ENCODE data around the gene SORCS1. TPM values are rescaled to one million over a fixed set of nuclear protein-coding genes. Genes with fewer than 3 reads are reported as not detected.

SORCS1 gene
- total and polyA plus RNA-seq, 4 donors, result 0.08 to 0.21 (median 0.09) TPM; not detected in 1

DNA sequence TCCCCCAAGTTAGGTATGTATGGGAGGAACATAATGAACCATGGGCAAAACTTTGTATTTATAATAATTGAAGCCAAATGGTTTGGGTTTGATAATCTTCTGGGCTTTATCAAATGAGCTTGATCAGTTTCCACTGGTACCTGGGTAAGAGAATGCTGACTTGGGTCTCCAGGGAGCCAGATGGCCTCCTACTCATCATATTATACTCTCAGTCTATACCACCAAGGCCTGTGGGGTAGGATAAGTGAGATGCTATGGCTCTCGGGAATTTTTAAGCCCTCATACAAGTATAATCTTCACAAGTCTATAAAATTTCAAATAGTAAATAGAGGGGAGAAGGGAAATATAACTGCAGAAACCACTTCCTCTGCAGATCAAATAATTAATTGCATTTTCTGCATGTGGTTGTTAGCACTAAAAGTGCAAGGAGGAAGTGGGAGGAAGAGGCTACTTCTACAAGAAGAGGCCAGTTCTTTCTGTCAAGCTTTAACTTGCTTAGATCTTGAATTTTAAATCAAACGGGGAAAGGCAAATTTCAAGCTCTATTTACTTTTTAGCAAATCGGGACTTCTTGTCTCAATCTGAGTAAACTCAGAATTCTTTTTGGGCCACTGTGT is 349.0 kb downstream of the SORCS1 start:
- TF ChIP-seq, protein P1, sequence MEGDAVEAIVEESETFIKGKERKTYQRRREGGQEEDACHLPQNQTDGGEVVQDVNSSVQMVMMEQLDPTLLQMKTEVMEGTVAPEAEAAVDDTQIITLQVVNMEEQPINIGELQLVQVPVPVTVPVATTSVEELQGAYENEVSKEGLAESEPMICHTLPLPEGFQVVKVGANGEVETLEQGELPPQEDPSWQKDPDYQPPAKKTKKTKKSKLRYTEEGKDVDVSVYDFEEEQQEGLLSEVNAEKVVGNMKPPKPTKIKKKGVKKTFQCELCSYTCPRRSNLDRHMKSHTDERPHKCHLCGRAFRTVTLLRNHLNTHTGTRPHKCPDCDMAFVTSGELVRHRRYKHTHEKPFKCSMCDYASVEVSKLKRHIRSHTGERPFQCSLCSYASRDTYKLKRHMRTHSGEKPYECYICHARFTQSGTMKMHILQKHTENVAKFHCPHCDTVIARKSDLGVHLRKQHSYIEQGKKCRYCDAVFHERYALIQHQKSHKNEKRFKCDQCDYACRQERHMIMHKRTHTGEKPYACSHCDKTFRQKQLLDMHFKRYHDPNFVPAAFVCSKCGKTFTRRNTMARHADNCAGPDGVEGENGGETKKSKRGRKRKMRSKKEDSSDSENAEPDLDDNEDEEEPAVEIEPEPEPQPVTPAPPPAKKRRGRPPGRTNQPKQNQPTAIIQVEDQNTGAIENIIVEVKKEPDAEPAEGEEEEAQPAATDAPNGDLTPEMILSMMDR (IDR thresholded peaks at IDR 0.05; ENCODE audit: low read depth, low read length, missing input control), result no peak
- TF ChIP-seq SP1 (IDR thresholded peaks at IDR 0.05), result no peak
- no peak for TF ChIP-seq YY1 (IDR thresholded peaks at IDR 0.05)
- no peak for TF ChIP-seq FOXA2 (IDR thresholded peaks at IDR 0.05)
- TF ChIP-seq, protein P2, sequence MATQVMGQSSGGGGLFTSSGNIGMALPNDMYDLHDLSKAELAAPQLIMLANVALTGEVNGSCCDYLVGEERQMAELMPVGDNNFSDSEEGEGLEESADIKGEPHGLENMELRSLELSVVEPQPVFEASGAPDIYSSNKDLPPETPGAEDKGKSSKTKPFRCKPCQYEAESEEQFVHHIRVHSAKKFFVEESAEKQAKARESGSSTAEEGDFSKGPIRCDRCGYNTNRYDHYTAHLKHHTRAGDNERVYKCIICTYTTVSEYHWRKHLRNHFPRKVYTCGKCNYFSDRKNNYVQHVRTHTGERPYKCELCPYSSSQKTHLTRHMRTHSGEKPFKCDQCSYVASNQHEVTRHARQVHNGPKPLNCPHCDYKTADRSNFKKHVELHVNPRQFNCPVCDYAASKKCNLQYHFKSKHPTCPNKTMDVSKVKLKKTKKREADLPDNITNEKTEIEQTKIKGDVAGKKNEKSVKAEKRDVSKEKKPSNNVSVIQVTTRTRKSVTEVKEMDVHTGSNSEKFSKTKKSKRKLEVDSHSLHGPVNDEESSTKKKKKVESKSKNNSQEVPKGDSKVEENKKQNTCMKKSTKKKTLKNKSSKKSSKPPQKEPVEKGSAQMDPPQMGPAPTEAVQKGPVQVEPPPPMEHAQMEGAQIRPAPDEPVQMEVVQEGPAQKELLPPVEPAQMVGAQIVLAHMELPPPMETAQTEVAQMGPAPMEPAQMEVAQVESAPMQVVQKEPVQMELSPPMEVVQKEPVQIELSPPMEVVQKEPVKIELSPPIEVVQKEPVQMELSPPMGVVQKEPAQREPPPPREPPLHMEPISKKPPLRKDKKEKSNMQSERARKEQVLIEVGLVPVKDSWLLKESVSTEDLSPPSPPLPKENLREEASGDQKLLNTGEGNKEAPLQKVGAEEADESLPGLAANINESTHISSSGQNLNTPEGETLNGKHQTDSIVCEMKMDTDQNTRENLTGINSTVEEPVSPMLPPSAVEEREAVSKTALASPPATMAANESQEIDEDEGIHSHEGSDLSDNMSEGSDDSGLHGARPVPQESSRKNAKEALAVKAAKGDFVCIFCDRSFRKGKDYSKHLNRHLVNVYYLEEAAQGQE (IDR thresholded peaks at IDR 0.05), result no peak
- TF ChIP-seq HNF4A (conservative IDR thresholded peaks at IDR 0.05), result no peak
- TF ChIP-seq RXRA (IDR thresholded peaks at IDR 0.05), result no peak
- TF ChIP-seq, protein P3, sequence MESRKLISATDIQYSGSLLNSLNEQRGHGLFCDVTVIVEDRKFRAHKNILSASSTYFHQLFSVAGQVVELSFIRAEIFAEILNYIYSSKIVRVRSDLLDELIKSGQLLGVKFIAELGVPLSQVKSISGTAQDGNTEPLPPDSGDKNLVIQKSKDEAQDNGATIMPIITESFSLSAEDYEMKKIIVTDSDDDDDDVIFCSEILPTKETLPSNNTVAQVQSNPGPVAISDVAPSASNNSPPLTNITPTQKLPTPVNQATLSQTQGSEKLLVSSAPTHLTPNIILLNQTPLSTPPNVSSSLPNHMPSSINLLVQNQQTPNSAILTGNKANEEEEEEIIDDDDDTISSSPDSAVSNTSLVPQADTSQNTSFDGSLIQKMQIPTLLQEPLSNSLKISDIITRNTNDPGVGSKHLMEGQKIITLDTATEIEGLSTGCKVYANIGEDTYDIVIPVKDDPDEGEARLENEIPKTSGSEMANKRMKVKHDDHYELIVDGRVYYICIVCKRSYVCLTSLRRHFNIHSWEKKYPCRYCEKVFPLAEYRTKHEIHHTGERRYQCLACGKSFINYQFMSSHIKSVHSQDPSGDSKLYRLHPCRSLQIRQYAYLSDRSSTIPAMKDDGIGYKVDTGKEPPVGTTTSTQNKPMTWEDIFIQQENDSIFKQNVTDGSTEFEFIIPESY (IDR thresholded peaks at IDR 0.05), result no peak
- TF ChIP-seq EGR1 (IDR thresholded peaks at IDR 0.05; ENCODE audit: low read depth in 2 of 2), result no peak
- no peak for TF ChIP-seq TAF1 (conservative IDR thresholded peaks at IDR 0.05)
- no peak for TF ChIP-seq NR2F2 (IDR thresholded peaks at IDR 0.05)
- TF ChIP-seq GABPA (IDR thresholded peaks at IDR 0.05 in 1 of 2, conservative IDR thresholded peaks at IDR 0.05 in 1 of 2), result no peak
- TF ChIP-seq, protein P4, sequence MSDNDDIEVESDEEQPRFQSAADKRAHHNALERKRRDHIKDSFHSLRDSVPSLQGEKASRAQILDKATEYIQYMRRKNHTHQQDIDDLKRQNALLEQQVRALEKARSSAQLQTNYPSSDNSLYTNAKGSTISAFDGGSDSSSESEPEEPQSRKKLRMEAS (IDR thresholded peaks at IDR 0.05), result no peak

DNA sequence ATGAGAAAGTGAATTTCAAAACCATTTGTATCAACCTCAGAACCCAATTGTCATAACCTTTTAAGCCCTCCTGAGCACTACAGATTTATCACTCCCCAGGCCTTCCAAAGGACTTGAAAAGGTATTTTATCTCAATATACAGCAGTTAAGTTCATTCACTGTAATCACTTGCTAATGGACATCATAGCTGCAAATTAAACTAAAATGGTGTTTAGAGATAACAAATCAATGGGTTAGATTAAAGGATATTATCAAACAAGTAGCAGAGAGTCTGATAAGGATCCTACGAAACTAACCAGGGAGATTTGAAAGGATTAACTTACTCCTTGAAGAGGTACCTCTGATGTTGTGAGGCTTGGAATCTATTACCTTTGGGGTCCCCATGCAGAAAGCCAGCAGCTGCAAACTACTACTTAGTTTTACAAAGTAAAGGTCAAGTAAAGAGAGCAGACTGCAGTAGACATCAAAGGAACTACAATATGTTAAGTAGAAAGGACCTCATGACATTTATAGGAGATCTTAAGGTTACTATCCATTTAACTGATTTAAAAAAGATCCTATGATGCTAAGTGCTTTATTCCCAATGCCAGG is 359.4 kb downstream of the SORCS1 start:
- Histone ChIP-seq H3K9ac (ENCODE audit: low read depth in 1 of 2, low read length in 2 of 2) (no peak overlapping the region), H3K27me3 (ENCODE audit: control insufficient read depth in 4 of 4, insufficient read depth in 4 of 4, low read length in 3 of 4) (no peaks in the 10 kb centered on the region), H3K36me3 (ENCODE audit: control insufficient read depth in 4 of 4, insufficient read depth in 3 of 4, low read depth in 1 of 4, low read length in 3 of 4) (no peaks in the 10 kb centered on the region), H3K4me1 (ENCODE audit: control insufficient read depth in 4 of 4, insufficient read depth in 4 of 4, low read length in 3 of 4) (no peaks in the 10 kb centered on the region), H3K9me3 (ENCODE audit: control insufficient read depth in 4 of 4, low read length in 3 of 4) (no peaks in the 10 kb centered on the region), H3K4me3 (ENCODE audit: low read depth in 1 of 3, low read length in 3 of 3) (no peak overlapping the region), H3K27ac (ENCODE audit: low read depth in 1 of 2, low read length in 2 of 2) (no peak overlapping the region)
- DNase-seq (ENCODE audit: low spot score), result no peak
- 57% methylated on average over 1 of the region's 1 CpG for WGBS
- no peak for TF ChIP-seq HNF4A (conservative IDR thresholded peaks at IDR 0.05)
- TF ChIP-seq, protein P1 (IDR thresholded peaks at IDR 0.05; ENCODE audit: low read depth, low read length, missing input control), result no peak
- TF ChIP-seq HNF4G (IDR thresholded peaks at IDR 0.05), result no peak
- TF ChIP-seq FOXA1 (IDR thresholded peaks at IDR 0.05), result no peak
- TF ChIP-seq, protein P5, sequence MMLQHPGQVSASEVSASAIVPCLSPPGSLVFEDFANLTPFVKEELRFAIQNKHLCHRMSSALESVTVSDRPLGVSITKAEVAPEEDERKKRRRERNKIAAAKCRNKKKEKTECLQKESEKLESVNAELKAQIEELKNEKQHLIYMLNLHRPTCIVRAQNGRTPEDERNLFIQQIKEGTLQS (IDR thresholded peaks at IDR 0.05), result no peak
- TF ChIP-seq, protein P4 (IDR thresholded peaks at IDR 0.05), result no peak
- TF ChIP-seq, protein P3 (IDR thresholded peaks at IDR 0.05), result no peak
- TF ChIP-seq JUND (IDR thresholded peaks at IDR 0.05), result no peak
- no peak for TF ChIP-seq SP1 (IDR thresholded peaks at IDR 0.05)

More for the DNA sequence above, 349.0 kb downstream of the SORCS1 start:
- H3K9ac ChIP-seq (ENCODE audit: low read depth in 1 of 2, low read length in 2 of 2), result no peak overlapping the region
- no peaks in the 10 kb centered on the region for H3K36me3 ChIP-seq (ENCODE audit: control insufficient read depth in 4 of 4, insufficient read depth in 3 of 4, low read depth in 1 of 4, low read length in 3 of 4)
- H3K27ac ChIP-seq (ENCODE audit: low read depth in 1 of 2, low read length in 2 of 2), result no peak overlapping the region
- H3K27me3 ChIP-seq (ENCODE audit: control insufficient read depth in 4 of 4, insufficient read depth in 4 of 4, low read length in 3 of 4), result no peaks in the 10 kb centered on the region
- H3K4me3 ChIP-seq (ENCODE audit: low read depth in 1 of 3, low read length in 3 of 3), result no peak overlapping the region
- H3K9me3 ChIP-seq (ENCODE audit: control insufficient read depth in 4 of 4, low read length in 3 of 4), result no peaks in the 10 kb centered on the region
- no peaks in the 10 kb centered on the region for H3K4me1 ChIP-seq (ENCODE audit: control insufficient read depth in 4 of 4, insufficient read depth in 4 of 4, low read length in 3 of 4)
- 60% methylated on average over 3 of the region's 3 CpGs for WGBS
- no peak for DNase-seq (ENCODE audit: low spot score)
